ENCODE results near the gene NLRP1. TPM values are rescaled to one million over a fixed set of nuclear protein-coding genes. Genes with fewer than 3 reads are reported as not detected.

Gene NLRP1
- total and polyA plus RNA-seq, 7 experiments from 2014 or later = 27.7 to 360 (median 241) TPM

DNA sequence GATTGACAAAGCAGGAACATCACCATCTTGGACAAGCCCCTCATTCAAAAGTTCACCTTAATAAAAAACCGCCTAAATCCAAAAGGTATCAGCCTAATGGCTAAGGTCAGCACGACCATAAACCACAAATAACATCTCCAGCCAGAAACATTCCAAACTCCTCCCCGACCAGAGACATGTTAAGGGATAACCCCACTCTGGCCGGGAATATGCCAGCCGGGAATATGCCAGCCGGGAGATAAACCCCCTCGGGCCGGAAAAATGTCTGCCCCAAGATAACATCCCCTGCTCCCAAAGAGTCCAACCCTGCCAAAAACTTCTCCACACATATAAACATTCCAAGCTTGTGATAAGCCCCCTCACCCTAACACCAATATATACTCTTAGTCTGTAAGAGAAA lies 116.9 kb downstream of the NLRP1 start:
- no peaks in the 10 kb centered on the region for H3K27me3 Mint-ChIP-seq
- Histone ChIP-seq H3K4me1 (ENCODE audit: control insufficient read depth in 2 of 2, insufficient read depth in 2 of 2, low read length in 2 of 2) (peaks cover 11 to 12% of the 10 kb centered on the region in 2 donors), H3K36me3 (ENCODE audit: control insufficient read depth in 2 of 3, insufficient read depth in 3 of 3, low read length in 3 of 3) (peaks cover 0 to 6% (median 0%) of the 10 kb centered on the region in 3 experiments), H3K4me3 (ENCODE audit: low read length) (peak overlapping the region; percentile 72), H3K27ac (ENCODE audit: low read depth, low read length) (peak overlapping the region; percentile 68), H3K9me3 (ENCODE audit: control insufficient read depth in 2 of 3, low read length in 3 of 3) (no peaks in the 10 kb centered on the region), H3K27me3 (ENCODE audit: control insufficient read depth in 2 of 2, insufficient read depth in 2 of 2, low read length in 2 of 2) (no peaks in the 10 kb centered on the region)
- DNase-seq = no peak
- ATAC-seq = no peak
- H3K9me3 Mint-ChIP-seq = no peaks in the 10 kb centered on the region
- H3K4me3 Mint-ChIP-seq = peak overlapping the region; percentile 83 to 95 (median 88)
- peaks cover 0 to 8% (median under 1%) of the 10 kb centered on the region in 5 donors for H3K36me3 Mint-ChIP-seq
- peaks cover 33 to 50% (median 43%) of the 10 kb centered on the region in 7 donors for H3K4me1 Mint-ChIP-seq
- H3K27ac Mint-ChIP-seq = peak overlapping the region in 7 of 9 donors; percentile 13 to 85 (median 43)
- intact Hi-C loops (cut with micrococcal nuclease) = loop anchor here in 1 of 2 donors (2.0 kb wide), 1 partner anchor 277 kb away; the partner anchor contains the start of gene ZNF594
- CTCF ChIA-PET = interaction anchor here (0.5 kb wide), 1 partner anchor 226 kb away, joined by 3 read pairs; no protein-coding TSS in a partner anchor
- POLR2A ChIA-PET = interaction anchor here (0.6 to 5.0 kb wide), 3 partner anchors 20 to 61 kb away, joined by 3 to 61 read pairs (median 3); partner anchors contain the start of genes C1QBP, DERL2 and MIS12

- no peak for ATAC-seq
- Histone ChIP-seq H3K36me3 (ENCODE audit: control insufficient read depth in 2 of 3, insufficient read depth in 3 of 3, low read length in 3 of 3) (peaks cover 0 to 13% (median 0%) of the 10 kb centered on the region in 3 experiments), H3K4me1 (ENCODE audit: control insufficient read depth in 2 of 2, insufficient read depth in 2 of 2, low read length in 2 of 2) (peaks cover 11 to 12% of the 10 kb centered on the region in 2 donors), H3K27me3 (ENCODE audit: control insufficient read depth in 2 of 2, insufficient read depth in 2 of 2, low read length in 2 of 2) (no peaks in the 10 kb centered on the region), H3K9me3 (ENCODE audit: control insufficient read depth in 2 of 3, low read length in 3 of 3) (no peaks in the 10 kb centered on the region), H3K27ac (ENCODE audit: low read depth, low read length) (no peak overlapping the region), H3K4me3 (ENCODE audit: low read length) (no peak overlapping the region)
- intact Hi-C loops (cut with micrococcal nuclease) = loop anchor here in 1 of 2 donors (2.0 kb wide), 1 partner anchor 275 kb away; the partner anchor contains the start of gene ZNF594
- peak overlapping the region in 5 of 10 donors; percentile 7 to 95 (median 59) for H3K4me3 Mint-ChIP-seq
- ChIA-PET CTCF (interaction anchor here (0.6 kb wide), 1 partner anchor 130 kb away, joined by 4 read pairs; no protein-coding TSS in a partner anchor), POLR2A (interaction anchor here (0.6 to 0.8 kb wide), 2 partner anchors 16 to 19 kb away, joined by 3 read pairs; no protein-coding TSS in a partner anchor)
- peaks cover 33 to 50% (median 43%) of the 10 kb centered on the region in 7 donors for H3K4me1 Mint-ChIP-seq
- H3K36me3 Mint-ChIP-seq = peaks cover 0 to 8% (median 4%) of the 10 kb centered on the region in 5 donors
- H3K27ac Mint-ChIP-seq = peak overlapping the region in 1 of 9 donors; percentile 17
- no peak for DNase-seq
- no peaks in the 10 kb centered on the region for H3K9me3 Mint-ChIP-seq
- H3K27me3 Mint-ChIP-seq = no peaks in the 10 kb centered on the region
These were observed 118.0 kb downstream of the NLRP1 start for GRCh38 chr17:5466295-5466694.

DNA sequence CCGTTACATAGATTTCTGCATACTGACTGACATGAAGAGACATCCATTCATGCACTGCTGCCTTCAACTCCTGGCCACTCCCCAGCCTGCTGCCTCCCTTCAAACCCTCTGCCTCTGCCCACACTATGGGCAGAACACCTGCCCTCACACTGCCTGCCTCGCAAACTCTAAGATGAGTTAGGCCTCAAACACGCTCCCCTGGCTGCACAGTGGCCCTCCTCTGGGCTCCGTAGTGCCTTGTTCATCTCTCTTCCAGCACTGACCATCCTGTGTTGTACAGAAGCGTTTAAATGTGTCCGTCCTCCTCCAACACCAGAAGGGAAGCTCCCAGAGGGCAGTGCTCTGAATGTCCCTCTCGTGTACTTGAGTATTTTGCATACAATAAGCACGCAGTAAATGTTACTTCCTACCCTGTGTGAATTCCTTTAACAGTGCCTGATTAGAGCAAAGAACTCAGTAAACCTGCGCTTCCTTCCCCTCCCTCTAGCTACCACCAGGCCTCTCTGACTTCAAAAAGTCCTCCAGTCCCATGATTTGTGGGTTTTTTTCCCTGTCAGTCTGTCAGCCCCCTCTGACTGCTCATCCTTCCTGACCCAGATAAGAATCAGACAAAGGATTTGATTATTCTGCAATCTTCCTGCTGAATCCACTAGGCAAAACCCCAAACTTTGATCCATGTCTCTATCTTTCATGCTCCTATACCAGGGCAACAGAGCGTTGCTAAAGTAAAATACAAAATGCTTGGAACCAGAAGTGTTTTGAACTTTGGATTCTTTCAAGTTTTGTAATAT lies 119.4 kb downstream of the NLRP1 start:
- no peaks in the 10 kb centered on the region for H3K9me3 Mint-ChIP-seq
- H3K27me3 Mint-ChIP-seq = no peaks in the 10 kb centered on the region
- intact Hi-C loops (cut with micrococcal nuclease) = no loop called here
- ATAC-seq (no peak), DNase-seq (no peak)
- ChIA-PET POLR2A (no interaction called here), CTCF (interaction anchor here (0.9 kb wide), 1 partner anchor 25 kb away, joined by 3 read pairs; no protein-coding TSS in a partner anchor)
- peak overlapping the region in 3 of 9 donors; percentile 1 to 63 (median 36) for H3K27ac Mint-ChIP-seq
- H3K27ac ChIP-seq (ENCODE audit: low read depth, low read length) = no peak overlapping the region
- H3K36me3 ChIP-seq (ENCODE audit: control insufficient read depth in 2 of 3, insufficient read depth in 3 of 3, low read length in 3 of 3) = peaks cover 0 to 26% (median 0%) of the 10 kb centered on the region in 3 experiments
- H3K4me3 Mint-ChIP-seq = no peak overlapping the region
- no peaks in the 10 kb centered on the region for H3K27me3 ChIP-seq (ENCODE audit: control insufficient read depth in 2 of 2, insufficient read depth in 2 of 2, low read length in 2 of 2)
- H3K4me1 ChIP-seq (ENCODE audit: control insufficient read depth in 2 of 2, insufficient read depth in 2 of 2, low read length in 2 of 2) = peaks cover 11 to 12% of the 10 kb centered on the region in 2 donors
- H3K36me3 Mint-ChIP-seq = peaks cover 4 to 13% (median 9%) of the 10 kb centered on the region in 5 donors
- peaks cover 33 to 48% (median 43%) of the 10 kb centered on the region in 7 donors for H3K4me1 Mint-ChIP-seq
- no peak overlapping the region for H3K4me3 ChIP-seq (ENCODE audit: low read length)
- H3K9me3 ChIP-seq (ENCODE audit: control insufficient read depth in 2 of 3, low read length in 3 of 3) = no peaks in the 10 kb centered on the region

Other genes starting within 250 kb of the NLRP1 start
- 100 to 1,000 TPM in 4 of 5 experiments, 10 to 100 TPM in 1; 85.7 to 135 (median 111) TPM for gene NUP88, start 164.8 kb downstream of the NLRP1 start, total RNA-seq
- 100 to 1,000 TPM in 1 of 2 donors, 10 to 100 TPM in 1; 96.0 to 148 TPM for gene NUP88, start 164.8 kb downstream of the NLRP1 start, polyA plus RNA-seq
- gene RPAIN, start 164.3 kb downstream of the NLRP1 start, total RNA-seq = 10 to 100 TPM; 54.2 to 81.1 (median 75.1) TPM
- 10 to 100 TPM; 30.4 to 35.8 TPM for gene RPAIN, start 164.3 kb downstream of the NLRP1 start, polyA plus RNA-seq
- gene C1QBP, start 145.4 kb downstream of the NLRP1 start, total RNA-seq = 100 to 1,000 TPM in 1 of 5 experiments, 10 to 100 TPM in 4; 58.0 to 162 (median 82.3) TPM
- 100 to 1,000 TPM; 276 to 294 TPM for gene C1QBP, start 145.4 kb downstream of the NLRP1 start, polyA plus RNA-seq
- gene DHX33, start 115.5 kb downstream of the NLRP1 start, total RNA-seq = 10 to 100 TPM in 3 of 5 experiments, 1 to 10 TPM in 2; 7.1 to 19.1 (median 11.3) TPM
- gene DHX33, start 115.5 kb downstream of the NLRP1 start, polyA plus RNA-seq = under 1 TPM; 0.95 to 0.99 TPM
- 10 to 100 TPM; 63.4 to 84.4 (median 80.4) TPM for gene DERL2, start 98.3 kb downstream of the NLRP1 start, total RNA-seq
- gene DERL2, start 98.3 kb downstream of the NLRP1 start, polyA plus RNA-seq = 10 to 100 TPM; 50.2 to 59.1 TPM
- gene MIS12, start 97.9 kb downstream of the NLRP1 start, total RNA-seq = 10 to 100 TPM; 16.3 to 53.6 (median 38.4) TPM
- 10 to 100 TPM; 19.8 to 20.6 TPM for gene MIS12, start 97.9 kb downstream of the NLRP1 start, polyA plus RNA-seq